GM19463 (cell line): Measurements from ENCODE around the gene LPP.

Experiments used
- ATAC-seq: cut with Tn5 transposase; IDR thresholded peaks from one replicate; pipeline ENCODE4 v1.9.1; 2021; ENCODE audit warnings: mild to moderate bottlenecking, moderate library complexity; ENCODE audit not compliant: unreplicated experiment

The LPP gene

DNA sequence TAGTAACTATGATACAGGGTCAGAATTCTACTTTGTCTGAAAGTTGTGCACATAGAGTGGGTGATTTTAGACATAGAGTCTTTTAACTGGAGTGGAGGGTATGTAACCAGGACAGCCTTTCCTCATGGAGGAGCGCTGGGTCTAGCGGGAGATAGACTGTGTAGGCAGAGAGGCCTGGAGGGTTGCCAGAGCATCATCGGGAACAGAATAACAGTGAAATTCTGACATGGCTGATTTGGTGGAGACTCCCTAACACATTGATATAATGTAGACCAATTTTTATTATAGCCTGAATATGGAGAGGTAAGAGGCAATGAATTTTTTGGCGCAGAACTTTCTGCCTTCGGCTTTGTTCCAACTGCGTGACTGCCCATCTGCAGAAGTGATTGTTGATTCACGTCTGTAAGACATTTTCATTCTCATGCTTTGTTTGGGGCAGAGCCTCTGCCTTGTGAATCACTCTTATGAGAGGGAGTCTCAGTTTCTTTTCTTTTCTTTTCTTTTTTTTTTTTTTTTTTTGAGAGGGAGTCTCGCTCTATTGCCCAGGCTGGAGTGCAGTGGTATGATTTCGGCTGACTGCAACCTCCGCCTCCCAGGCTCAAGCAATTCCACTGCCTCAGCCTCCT, 16.0 kb downstream of the LPP start:
- ATAC-seq = no peak

DNA sequence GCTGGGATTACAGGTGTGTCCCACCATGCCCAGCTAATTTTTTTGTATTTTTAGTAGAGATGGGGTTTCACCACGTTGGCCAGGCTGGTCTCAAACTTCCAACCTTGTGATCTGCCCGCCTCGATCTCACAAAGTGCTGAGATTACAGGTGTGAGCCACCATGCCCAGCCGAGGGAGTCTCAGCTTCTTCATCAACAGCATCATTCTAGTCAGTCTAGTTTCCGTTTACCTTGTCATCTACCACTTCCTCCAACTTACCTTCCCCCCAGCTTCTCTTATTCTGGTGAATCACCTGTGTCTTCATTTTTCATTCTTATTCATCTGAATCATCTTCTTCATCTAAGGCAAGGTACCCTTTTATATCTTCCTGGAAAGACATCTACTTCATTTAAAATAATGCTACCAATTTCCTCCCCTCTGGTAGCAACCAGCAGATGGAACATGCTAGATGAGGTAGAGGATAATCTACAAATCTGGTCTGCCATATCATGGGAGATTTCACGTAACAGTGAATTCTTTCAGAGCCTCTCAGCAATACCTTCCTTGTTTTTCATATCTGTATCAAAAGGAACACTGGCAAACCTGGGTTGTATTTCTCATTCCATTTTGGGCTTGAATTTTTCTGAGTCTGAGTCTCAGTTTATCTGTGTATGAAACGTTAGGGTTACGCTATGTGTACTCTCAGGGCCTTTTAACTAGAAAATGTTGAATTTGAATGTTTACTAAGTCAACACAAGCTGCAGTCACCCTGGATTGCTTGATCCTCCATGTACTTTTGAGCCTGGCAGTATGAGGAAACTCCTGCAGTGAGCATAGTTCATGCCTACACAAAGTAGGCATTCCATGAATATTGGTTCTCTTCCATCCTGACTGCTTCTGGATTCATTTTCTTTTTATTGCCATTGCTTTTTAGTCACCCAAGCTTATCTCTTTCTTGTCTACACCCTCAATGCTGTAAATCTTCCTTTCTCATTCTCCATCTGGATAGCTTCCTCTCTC, 16.8 kb downstream of the LPP start:
- no peak for ATAC-seq

DNA sequence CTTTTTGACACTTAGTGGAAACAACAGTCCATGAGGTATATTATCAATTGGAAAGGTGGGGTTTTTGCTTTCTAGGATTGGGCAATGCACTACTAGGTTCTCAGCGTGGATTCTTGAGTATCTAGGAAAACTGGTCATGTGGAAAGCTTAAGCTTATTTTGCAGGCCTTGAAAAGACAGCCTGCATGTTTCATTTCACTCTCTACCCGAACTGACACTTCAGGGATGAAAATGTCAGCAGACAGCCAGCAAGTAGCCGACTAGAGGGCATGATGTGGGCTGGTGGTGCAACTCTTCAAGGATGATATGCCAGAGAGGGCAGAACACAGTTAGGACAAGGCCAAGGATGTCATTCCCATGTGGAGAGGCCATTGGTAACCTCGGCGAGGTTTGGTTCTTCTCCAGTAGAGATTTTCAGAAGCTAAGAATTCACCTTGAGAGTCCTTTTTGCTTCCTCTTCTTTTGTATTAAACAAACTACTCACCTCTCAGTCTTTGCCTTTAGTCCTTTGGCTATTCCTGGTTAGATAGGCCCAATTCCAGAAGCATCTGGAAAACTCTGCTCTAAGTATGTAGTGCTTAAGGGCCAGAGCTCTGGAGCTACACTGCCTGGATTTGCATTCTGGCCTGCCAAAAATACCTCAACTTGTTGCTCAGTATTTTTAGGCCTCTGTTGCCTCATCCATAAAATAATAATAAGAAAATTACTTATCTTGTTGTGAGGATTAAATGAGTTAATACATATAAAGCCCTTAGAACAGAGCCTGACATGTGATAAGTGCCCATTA, 17.9 kb downstream of the LPP start:
- no peak for ATAC-seq

- ATAC-seq = no peak
Observed at GRCh38 chr3:188174317-188175044, 20.5 kb downstream of the LPP start.

DNA sequence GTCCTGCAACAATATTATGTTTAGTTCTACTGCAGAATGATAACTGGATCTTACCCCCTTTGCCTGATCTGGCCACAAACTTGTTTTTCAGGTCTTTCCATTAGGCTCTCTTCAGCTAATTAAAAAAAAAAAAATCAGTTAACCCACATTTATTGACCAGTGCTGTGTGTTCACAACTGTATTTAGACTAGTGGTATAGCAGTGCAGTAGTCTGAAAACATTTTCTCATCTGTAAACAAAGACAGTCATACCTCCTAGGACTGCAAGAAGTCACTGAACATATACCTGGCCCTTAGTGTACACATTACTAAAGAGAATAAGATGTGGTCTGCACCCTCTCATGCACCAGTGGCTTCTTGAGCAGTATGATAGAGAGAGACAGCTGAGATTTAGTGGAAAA, 22.5 kb downstream of the LPP start:
- no peak for ATAC-seq

DNA sequence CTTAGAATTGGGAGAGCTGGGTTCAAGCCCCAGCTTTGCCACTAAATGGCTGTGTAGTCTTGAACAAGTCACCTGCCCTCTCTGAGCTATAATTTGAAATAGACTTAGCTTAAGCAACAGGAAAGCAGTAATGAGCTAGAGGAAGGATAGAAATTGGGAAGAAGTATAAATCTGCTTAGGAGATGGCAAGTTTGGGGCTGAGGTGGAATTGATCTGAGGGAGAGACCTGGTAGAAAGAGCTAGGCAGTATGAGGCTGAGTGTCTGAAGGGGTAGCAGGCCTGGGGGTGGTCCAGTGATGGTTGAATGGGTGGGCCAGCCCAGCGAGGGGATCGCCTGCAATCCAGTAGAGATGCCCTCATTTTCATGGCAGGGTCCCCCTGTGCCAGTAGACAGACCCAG, 22.9 kb downstream of the LPP start:
- ATAC-seq = no peak

- ATAC-seq = no peak
Observed at GRCh38 chr3:188177721-188178120, 23.8 kb downstream of the LPP start.

DNA sequence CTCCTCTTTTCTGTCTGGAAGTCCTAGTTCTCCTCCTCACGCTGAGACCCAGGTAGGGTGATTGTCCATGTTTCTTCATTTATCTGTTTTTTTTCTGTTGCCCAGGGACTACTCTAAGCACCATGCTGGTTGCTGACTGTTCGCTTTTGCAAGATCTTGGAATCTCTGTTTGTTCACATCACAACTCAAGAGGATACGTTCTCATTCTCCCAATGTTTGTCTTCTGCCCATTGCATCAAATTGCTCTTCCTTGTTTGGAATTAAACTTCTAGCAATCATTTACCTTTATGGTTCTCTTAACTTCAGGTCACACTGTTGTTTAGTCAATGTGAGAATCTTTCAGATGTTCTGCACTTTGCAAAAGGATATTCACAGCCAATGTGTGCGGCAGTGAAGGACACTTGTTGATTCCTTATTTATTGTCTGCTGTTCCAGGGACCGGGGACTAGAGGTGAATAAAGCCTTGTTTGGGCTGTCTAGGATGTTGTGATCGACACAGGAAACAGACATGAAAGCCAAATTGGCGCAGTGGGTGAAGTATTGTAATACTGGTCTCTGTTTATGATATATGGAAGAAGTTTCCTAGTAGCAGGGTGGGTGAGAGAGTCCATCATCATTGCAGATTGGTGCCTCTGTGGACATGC, 24.5 kb downstream of the LPP start:
- ATAC-seq = no peak

DNA sequence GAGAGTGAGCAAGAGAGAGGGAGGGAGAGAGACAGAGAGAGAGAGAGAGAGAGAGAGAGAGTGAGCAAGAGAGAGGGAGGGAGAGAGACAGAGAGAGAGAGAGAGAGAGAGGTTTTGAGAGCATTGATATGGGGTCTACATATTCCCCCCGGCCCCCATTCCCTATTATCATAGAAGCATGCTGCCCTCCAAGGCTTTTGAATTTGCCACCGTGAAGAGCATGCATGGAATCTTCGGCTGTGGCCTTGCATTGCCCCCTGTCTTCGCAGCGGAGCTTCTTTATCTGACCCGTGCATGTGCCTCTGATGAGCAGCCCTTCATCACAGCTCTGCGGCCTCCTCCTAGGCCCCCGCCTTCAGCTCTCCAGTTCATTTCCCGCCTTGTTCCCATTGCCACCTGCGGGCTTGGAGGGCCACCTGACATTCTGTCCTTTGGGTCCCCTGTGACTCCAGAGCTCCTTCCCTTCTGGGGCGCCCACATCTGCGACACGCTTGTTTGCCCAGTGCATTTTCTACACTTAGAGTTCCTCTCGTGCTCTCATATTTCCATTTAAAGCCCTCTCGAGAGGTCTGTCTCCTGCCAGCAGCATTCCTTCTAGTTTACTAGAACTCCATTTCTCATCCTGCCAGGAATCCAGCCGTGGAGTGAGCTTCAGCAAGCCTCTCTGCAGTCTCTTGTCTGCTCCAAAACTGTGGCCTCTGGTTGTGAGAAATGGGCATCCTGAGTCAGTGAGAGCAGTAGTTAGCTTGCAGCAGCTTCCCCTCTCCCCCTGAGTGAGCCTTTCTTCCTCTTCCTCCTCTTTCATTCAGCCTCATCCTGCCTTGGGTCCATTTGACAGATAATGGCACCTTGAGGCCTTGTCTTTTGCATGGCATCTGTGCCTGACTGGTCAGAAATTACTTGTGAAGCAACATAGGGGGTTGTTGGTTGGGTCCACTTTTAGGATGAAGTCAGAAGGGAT, 25.3 kb downstream of the LPP start:
- ATAC-seq = no peak

DNA sequence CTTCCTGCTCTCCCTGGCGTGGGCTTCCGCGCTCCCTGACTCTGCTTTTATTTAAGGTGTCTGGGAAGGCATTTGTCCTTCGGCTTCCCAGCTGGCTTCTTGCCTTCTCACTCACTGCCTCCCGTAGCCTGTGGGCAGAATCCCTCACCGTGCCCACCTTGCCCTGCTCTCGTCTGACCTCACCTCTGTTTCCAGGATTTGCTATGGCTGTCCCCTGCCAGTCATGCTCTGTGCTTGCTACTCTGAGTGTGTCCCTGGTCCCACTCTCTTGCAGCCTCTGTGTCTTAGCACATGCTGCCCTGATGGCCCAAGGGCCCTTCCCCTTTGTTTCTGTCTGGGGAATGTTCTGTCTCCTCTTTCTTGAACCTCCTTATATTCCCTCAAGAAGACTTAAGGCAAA, 26.2 kb downstream of the LPP start:
- ATAC-seq = no peak

- no peak for ATAC-seq
Observed at GRCh38 chr3:188183452-188183851, 29.5 kb downstream of the LPP start.

GRCh38 chr3:188184160-188184559, 30.2 kb downstream of the LPP start:
- ATAC-seq = no peak

- no peak for ATAC-seq
Observed at GRCh38 chr3:188184649-188185048, 30.7 kb downstream of the LPP start.

DNA sequence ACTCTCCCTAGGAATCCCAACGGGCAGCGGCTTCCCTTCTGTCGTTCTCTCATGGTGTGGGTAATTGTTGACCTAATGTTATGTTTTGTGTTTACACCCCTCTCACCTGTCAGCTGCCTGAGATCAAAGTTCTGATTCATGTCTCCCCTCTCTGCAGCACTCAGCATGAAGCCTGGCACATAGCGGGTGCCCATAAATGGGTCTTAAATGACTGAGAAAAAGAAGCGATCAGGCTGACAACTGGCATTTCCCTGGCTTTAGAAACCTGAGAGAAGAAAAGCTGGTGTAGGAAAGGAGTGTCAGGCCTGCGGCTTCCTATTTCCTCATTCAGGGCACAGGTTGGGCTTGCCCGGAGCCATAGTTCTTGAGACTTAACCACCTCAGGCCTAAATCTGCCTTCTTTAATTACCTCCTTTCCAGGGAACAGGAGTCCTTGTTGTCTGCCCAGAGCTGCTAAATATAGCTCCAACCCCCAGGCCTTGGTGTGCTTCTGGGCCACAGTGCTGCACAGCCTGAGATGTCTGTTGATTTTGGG, 31.8 kb downstream of the LPP start:
- no peak for ATAC-seq

DNA sequence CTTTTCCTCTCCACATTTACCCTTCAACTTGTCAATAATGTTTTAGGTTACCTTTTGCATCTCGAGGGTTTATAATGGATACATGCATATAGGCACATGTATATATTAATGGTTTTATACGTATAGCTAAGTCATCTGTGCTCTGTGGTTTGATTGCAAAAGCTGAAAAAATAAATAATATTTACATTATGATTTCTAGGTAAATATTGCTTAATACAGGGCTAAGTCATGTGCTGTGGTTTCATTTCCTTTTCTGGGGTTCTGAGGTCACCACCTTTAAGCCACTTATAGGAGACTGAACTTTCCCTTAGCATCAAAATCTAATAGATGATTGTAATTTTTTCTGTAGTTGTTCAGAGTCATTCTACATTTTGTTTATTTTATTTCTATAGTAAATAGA, 33.1 kb downstream of the LPP start:
- no peak for ATAC-seq

DNA sequence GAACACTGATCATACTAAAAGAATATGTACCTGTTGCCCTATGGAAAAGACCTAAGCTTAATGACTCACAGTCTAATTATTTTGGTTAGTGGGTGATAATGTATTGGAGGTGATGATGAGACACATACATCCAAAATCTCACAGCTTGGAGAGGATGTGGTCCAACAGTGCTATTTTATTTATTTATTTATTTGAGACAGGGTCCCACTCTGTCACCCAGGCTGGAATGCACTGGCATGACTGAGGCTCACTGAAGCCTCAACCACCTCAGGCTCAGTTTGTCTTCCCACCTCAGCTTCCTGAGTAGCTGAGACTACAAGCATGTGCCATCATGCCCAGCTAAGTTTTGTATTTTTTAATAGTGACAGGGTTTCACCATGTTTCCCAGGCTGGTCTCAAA, 35.0 kb downstream of the LPP start:
- no peak for ATAC-seq

DNA sequence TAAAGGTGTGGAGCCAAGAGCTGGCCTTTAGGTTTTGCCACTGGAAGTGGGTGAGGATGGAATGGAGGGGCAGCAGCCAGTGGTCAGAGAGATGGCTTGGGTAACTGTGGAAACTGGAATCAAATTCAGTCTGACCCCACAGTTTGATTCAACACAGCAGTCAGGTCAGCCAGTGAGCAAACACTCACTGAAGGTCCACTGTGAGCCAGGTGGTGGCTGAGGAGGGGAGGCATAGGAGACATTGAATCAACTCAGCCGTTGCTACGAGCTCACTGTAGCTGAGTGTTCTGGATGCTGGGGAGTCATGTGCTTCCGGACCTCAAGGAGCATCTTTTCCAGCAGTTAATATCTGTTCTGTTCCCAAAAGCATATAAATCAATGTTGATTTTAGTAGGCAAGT, 37.5 kb downstream of the LPP start:
- ATAC-seq = no peak

DNA sequence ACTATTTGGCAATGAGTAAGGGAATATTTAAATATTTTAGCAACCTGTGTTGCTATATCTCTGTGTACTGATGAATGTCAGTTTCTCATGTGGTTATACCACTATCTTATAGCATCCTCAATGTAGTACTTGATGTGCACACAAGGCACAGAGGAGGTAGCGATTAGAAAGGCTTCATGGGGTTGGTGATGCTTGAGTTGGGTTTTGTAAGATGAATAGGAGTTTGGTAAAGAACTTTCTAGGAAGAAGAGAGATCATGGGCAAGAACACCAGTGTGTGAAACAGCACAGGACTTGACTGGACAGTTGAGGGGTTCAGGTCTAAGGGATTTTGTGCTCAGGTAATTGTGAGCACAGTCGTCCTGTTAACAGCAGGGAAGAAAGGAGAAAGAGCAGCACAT, 38.1 kb downstream of the LPP start:
- no peak for ATAC-seq

DNA sequence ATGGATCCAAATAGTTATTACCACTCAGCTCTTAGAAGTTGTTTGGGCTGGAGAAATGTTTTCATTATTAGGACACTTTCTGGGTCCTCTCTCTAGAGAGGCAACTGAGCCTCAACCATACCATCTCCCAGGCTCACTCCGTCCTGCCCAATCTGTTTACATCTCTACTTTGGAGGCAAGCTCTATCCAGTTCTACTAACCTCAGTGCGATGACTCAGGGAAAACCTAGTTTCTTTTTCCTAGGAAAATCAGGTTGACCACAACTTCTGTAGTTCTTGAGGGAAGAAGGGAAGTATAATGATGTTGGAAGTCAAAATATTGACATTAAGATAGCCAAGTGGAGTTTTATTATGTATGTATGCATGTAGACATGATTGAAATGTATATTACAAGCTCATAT, 40.4 kb downstream of the LPP start:
- no peak for ATAC-seq
